ENCODE measurements around the gene BRPF1.

The BRPF1 gene

DNA sequence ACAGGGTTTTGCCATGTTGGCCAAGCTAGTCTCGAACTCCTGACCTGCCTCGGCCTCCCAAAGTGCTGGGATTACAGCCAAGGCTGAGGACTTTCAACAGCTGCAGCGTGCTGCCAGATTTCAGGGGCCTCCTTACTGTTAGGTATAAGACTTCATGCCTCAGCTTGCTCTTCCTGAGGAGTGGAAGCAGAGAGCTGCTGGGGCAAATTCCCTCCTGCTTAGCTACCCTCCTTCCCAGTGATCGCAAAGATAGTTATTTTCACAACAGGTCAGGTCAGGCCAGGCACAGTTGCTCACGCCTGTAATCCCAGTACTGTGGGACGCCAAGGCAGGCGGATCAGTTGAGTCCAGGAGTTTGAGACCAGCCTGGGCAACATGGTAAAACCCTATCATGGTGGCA is 30.5 kb upstream of the BRPF1 start:
- DNase-seq (ENCODE audit: low read depth in 2 of 2, low spot score in 1 of 2): no peak

DNA sequence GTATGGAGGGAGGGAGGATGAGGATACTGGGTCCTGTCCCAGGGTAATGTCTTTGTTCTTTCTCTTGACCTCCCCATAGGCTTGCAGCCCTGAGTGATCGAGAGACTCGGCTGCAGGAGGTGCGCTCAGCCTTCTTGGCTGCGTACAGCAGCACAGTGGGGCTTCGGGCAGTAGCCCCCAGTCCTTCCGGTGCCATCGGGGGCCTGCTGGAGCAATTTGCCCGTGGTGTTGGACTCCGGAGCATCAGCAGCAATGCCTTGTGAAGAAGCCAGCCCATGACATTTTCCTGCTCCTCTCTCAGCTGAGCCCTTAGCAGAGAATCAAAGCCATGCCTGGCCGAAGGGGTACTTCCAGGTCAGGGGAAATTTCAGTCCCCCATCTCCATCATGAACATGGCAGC is 29.8 kb upstream of the BRPF1 start:
- DNase-seq (ENCODE audit: low read depth in 2 of 2, low spot score in 1 of 2): no peak

DNA sequence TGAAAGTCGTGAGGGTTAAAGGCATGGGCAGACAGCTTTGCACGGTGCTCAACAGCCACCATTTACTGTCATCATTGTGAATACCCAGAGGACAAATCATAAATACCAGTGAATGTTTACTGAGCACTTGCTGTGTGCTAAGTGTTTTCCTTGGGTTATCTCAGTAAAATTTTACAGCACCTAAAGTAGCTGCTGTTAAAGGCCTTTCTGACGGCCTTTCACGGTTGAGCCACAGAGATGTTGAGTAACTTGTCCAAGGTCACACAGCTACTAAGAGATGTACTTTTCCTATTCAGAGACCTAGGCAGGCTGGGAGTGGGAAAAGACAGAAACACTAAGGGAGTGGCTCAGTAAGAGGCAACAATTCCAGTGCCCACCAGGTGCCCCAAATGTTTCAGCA is 28.3 kb upstream of the BRPF1 start:
- no peak for DNase-seq (ENCODE audit: low read depth in 2 of 2, low spot score in 1 of 2)

GRCh38 chr3:9703736-9704346 is 27.7 kb upstream of the BRPF1 start, which contains the start of gene CPNE9:
TSS of gene CPNE9 (plus strand) at chr3:9703833. CDS start at chr3:9703997, 164 bp downstream.
- no peak for DNase-seq (ENCODE audit: low read depth in 2 of 2, low spot score in 1 of 2)

DNA sequence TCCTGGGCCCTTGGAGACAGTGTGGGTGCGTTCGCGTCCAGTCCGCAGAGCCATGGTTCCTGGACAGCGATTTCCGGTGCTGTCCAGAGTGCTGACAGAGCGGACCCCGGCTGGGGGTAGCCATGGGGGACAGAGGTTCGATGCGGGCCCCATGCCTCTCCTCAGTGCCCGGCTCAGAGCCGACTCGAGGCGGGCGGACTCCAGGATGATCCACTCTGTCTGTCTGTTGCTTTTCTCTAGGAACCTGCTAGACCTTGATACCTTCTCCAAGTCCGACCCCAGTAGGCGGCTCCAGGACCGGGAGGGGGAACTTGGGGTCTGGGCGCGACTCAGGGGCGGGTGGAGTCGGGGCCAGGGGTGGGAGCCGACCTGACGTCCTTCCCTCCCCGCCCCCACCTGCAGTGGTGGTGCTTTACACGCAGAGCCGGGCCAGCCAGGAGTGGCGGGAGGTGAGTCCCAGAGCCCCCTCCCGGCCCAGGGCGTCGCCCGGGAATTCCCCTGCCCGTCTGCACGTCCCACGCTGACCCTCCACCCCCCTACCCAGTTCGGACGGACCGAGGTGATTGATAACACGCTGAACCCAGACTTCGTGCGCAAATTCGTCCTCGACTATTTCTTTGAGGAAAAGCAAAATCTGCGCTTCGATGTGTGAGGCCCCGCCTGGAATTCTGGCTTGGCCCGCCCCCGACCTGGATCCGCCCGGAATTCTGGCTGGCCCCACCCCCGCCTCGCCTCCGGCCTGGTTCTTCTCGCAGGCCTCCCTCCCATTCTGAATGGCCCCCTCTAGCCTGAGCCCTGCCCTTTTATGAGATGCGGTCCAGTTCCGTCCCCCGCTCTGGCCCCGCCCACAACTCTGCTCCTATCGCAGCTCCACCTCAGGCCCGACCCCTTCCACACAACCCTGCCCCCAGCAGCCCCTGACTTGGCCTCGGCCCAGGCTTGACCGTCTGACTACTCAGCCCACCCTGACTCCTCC is 26.9 kb upstream of the BRPF1 start:
- DNase-seq (ENCODE audit: low read depth in 2 of 2, low spot score in 1 of 2): no peak

GRCh38 chr3:9710174-9710739 is 21.3 kb upstream of the BRPF1 start:
- DNase-seq (ENCODE audit: low read depth in 2 of 2, low spot score in 1 of 2): no peak

GRCh38 chr3:9712415-9712814 is 19.1 kb upstream of the BRPF1 start:
- no peak for DNase-seq (ENCODE audit: low read depth in 2 of 2, low spot score in 1 of 2)

- DNase-seq (ENCODE audit: low read depth in 2 of 2, low spot score in 1 of 2): no peak
Observed at GRCh38 chr3:9713142-9713541, 18.4 kb upstream of the BRPF1 start.

- no peak for DNase-seq (ENCODE audit: low read depth in 2 of 2, low spot score in 1 of 2)
Observed at GRCh38 chr3:9715136-9715535, 16.4 kb upstream of the BRPF1 start.

- no peak for DNase-seq (ENCODE audit: low read depth in 2 of 2, low spot score in 1 of 2)
Observed at GRCh38 chr3:9715764-9716437, 15.6 kb upstream of the BRPF1 start.

DNA sequence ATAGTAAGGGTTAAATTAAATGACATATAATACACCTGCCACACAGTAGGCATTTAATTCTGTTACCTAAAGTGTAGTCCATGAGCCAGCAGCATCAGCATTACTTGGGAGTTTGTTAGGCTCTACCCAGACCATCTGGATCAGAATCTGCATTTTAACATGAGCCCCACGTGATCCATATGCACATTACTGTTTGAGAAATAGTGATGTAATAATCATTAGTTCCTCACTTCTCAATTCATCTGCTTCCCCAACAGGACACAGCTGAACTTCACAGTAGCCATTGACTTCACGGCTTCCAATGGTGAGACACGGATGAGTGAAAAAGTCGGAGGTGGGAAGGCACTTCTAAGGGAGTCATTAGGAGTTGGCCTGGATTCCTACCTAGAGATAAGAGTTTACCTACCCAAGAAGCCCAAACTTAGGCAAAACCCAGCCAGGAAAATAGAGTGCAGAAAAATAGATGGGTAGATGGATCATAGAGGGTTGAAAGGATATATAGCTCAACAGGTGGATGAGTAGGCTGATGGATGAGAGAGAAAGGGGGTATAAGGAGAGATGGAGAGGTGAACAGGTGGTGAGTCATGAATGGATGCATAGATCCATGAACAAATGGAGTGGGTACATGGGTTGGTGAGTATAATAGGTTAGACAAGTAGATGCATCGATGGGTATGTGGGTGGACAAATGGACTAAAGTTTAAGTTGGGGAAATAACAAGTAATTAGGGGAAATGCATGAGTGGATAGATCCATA is 14.6 kb upstream of the BRPF1 start:
- DNase-seq (ENCODE audit: low read depth in 2 of 2, low spot score in 1 of 2): no peak

GRCh38 chr3:9717563-9717962 is 14.0 kb upstream of the BRPF1 start:
- no peak for DNase-seq (ENCODE audit: low read depth in 2 of 2, low spot score in 1 of 2)

- DNase-seq (ENCODE audit: low read depth in 2 of 2, low spot score in 1 of 2): no peak
Observed at GRCh38 chr3:9718118-9718517, 13.4 kb upstream of the BRPF1 start.

DNA sequence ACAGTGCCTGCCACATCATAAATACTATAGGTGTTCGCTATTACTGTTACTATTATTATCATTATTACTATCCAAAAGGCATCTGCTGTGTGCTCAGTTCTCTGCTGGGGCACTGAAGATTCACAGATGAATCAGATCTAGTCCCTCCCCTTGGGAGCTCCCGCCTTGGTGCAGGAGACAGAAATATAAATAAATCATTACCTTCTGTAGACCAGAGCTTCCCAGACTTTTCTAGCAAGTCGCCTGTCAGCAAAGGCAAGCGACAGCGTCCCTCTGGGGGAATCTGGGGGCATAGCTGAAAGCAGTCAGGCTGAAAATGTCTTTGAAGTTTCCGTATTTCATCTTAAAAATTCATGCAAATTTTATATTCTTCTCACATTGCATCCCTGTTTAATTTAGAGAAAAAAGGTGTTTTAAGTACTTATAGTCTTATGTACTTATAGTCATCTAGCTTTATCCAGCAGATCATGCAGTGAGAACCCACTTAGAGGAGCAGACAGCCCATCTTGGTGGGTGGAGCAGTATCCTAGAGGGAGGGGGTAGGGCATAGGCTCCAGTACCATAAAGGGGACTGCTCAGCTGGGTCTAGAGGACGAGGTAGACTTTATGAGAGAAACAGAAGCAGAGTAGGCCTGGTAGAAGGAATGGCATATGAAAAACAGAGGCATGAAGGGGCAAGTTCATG is 10.4 kb upstream of the BRPF1 start:
- DNase-seq (ENCODE audit: low read depth in 2 of 2, low spot score in 1 of 2): no peak

DNA sequence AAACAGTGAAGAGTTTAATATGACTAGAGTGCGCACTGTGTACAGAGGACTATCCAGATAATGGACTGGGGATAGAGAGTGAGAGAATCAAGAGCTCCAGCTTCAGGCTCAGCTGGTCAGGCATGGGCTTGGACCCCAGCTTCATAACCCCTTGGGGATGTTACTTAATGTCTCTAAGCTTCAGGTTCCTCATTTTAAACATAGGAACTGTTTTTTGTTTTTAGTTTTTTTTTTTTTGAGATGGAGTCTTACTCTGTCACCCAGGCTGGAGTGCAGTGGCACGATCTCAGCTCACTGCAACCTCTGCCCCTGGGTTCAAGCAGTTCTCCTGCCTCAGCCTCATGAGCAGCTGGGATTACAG is 9.9 kb upstream of the BRPF1 start:
- no peak for DNase-seq (ENCODE audit: low read depth in 2 of 2, low spot score in 1 of 2)

DNA sequence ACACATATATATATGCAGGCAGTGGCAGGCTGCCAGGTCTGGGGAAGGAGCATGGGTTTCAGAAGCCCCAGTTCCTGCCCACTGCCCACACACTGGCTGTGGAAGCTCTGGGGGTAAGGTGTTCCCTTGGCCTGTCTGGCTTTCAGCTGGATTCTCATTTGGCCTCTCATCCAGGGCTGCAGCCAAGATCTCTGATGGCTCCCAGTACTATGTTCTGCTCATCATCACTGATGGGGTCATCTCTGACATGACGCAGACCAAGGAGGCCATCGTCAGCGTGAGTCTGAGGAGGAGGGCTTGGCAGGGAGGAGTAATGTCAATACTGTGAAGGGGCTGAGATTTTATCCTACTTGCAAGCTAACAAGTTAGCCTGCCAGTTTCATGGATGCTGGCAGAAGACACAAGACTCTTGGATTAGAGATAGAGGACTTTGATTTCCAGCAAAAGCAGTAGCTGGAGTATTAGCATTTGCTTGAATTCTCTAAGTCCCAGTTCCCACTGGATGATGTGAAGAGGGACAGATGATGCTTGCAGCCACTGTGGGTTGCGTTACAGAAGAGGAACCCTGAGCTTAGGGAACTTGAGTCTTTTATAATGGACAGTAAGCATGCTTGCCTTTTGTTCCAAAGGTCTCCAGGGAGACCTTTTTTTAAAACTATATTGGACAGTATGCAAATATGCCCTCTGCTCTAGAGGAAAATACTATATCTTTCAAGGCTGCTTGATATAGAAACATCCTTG is 5.6 kb upstream of the BRPF1 start:
- no peak for DNase-seq (ENCODE audit: low read depth in 2 of 2, low spot score in 1 of 2)

DNA sequence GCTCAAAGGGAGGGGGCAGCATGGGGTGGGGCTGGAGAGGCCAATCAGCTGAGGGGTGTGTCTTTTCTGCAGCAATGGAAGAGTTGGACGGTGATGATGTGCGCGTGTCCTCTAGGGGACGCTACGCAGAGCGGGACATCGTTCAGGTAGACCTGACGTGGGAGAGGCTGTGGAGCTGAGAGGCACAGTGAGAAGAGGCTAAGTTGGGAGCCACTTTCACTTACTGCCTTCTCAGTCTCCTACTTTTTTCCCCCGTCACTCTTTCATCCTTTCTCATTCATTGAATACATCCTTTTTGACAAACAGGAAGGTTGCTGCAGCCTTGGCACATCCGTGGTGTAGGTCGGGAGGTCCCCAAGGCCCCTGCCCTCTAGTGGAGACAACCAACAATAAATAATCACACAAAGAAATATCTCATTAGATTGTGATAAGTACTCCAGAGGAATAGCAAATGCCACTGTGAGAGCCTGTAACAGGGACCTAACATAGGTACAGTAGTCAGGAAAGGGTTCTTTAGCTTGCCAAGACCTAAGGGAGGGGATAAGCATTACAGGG is 4.4 kb upstream of the BRPF1 start:
- no peak for DNase-seq (ENCODE audit: low read depth in 2 of 2, low spot score in 1 of 2)

DNA sequence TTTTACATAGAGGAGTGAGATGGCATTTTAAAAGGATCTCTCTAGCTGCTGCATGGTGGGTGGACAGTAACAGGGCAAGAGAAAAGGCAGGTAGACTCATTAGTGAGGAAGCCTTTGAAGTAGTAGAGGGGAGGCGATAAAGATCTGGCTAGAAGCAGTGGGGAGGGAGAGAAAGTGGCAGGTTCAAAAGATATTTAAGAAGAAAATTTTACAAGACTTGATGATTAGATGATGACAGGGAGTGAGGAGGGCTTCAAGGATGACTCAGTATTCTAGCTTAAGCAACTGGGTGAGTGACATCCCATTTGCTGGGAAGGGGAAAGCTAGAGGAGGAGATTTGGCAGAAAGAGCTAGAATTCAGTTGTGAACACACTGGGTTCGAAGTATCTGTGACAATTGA is 3.8 kb upstream of the BRPF1 start:
- no peak for DNase-seq (ENCODE audit: low read depth in 2 of 2, low spot score in 1 of 2)

- no peak for DNase-seq (ENCODE audit: low read depth in 2 of 2, low spot score in 1 of 2)
Observed at GRCh38 chr3:9729419-9729818, 2.1 kb upstream of the BRPF1 start.
